Prostate gland (tissue), 2 donors: ENCODE measurements around the gene CEP295NL.

Experiments
- CTCF ChIP-seq, 4 experiments: fragments of 200-600 bp in 2 of 4; fragments of 450-650 bp in 2 of 4; sonication (generic) in 2 of 4; IDR thresholded peaks; 1 replicate in 3 of 4; 2 replicates in 1 of 4; pipeline ENCODE4 v1.5.1; 2016 to 2019; ENCODE audit warnings: antibody characterized with exemption in 4 of 4, mild to moderate bottlenecking in 2 of 4, moderate library complexity in 2 of 4
- POLR2A ChIP-seq: fragments of 450-650 bp; IDR thresholded peaks from one replicate; pipeline ENCODE4 v1.6.1; 2016; ENCODE audit warnings: antibody characterized with exemption, mild to moderate bottlenecking
- POLR2AphosphoS5 ChIP-seq: sonication (generic); formaldehyde crosslinking; IDR thresholded peaks from one replicate; pipeline ENCODE4 v1.6.1; 2017; ENCODE audit warnings: antibody characterized with exemption

GRCh38 chr17:78929908-78930775 lies 27.1 kb upstream of the CEP295NL start:
- no peak for TF ChIP-seq CTCF (IDR thresholded peaks at IDR 0.05)
- TF ChIP-seq POLR2A = no peak
- no peak for TF ChIP-seq POLR2AphosphoS5
